ENCODE results near the gene BCAR1.
"Not testable (repeated sequence)": the region's sequence is repeated elsewhere in the genome, so short reads cannot be mapped to it uniquely, and the experiment has no call there.

The BCAR1 gene

GRCh38 chr16:75251280-75252048 lies at the start of gene BCAR1:
Gene BCAR1 (minus strand): TSS chr16:75251624. CDS start chr16:75251482, 142 bp downstream.
- DNase-seq: no peak

- DNase-seq: no peak
Measured at GRCh38 chr16:75298267-75298666, 46.8 kb upstream of the BCAR1 start.

- no peak for DNase-seq
Measured at GRCh38 chr16:75296606-75297005, 45.2 kb upstream of the BCAR1 start.

- DNase-seq: no peak
Measured at GRCh38 chr16:75294773-75295459, 43.5 kb upstream of the BCAR1 start.

- no peak for DNase-seq
Measured at GRCh38 chr16:75293772-75294171, 42.3 kb upstream of the BCAR1 start.

GRCh38 chr16:75293173-75293572 lies 41.7 kb upstream of the BCAR1 start:
- DNase-seq: no peak

GRCh38 chr16:75292691-75293090 lies 41.3 kb upstream of the BCAR1 start:
- no peak for DNase-seq

GRCh38 chr16:75289189-75289588 lies 37.8 kb upstream of the BCAR1 start:
- no peak for DNase-seq

GRCh38 chr16:75288596-75289120 lies 37.2 kb upstream of the BCAR1 start:
- DNase-seq: peak; percentile 50

GRCh38 chr16:75288181-75288580 lies 36.8 kb upstream of the BCAR1 start:
- DNase-seq: no peak

GRCh38 chr16:75287708-75288107 lies 36.3 kb upstream of the BCAR1 start:
- DNase-seq: no peak

- no peak for DNase-seq
Measured at GRCh38 chr16:75286389-75286788, 35.0 kb upstream of the BCAR1 start.

- DNase-seq: no peak
Measured at GRCh38 chr16:75282466-75283281, 31.2 kb upstream of the BCAR1 start.

- DNase-seq: no peak
Measured at GRCh38 chr16:75281826-75282225, 30.4 kb upstream of the BCAR1 start.

GRCh38 chr16:75281009-75281408 lies 29.6 kb upstream of the BCAR1 start:
- not testable (repeated sequence) for DNase-seq

- DNase-seq: no peak
Measured at GRCh38 chr16:75280331-75280804, 28.9 kb upstream of the BCAR1 start.

GRCh38 chr16:75279305-75279704 lies 27.9 kb upstream of the BCAR1 start:
- DNase-seq: no peak

- DNase-seq: no peak
Measured at GRCh38 chr16:75273054-75273925, 21.9 kb upstream of the BCAR1 start.

- DNase-seq: not testable (repeated sequence)
Measured at GRCh38 chr16:75272629-75273028, 21.2 kb upstream of the BCAR1 start.

GRCh38 chr16:75272097-75272551 lies 20.7 kb upstream of the BCAR1 start:
- no peak for DNase-seq

GRCh38 chr16:75271441-75272096 lies 20.1 kb upstream of the BCAR1 start:
- DNase-seq: no peak
